WTC11 (cell line): ENCODE data around the gene SGIP1.

ENCODE experiments used
- CBFB ChIP-seq: sonication (generic); formaldehyde crosslinking; IDR thresholded peaks from 2 replicates; pipeline ENCODE4 v1.8.1; 2022; ENCODE audit warnings: mild to moderate bottlenecking, low read depth, missing genetic modification reagents
- CREB1 ChIP-seq: sonication (generic); formaldehyde crosslinking; IDR thresholded peaks from 2 replicates; pipeline ENCODE4 v1.8.0; 2023; ENCODE audit warnings: mild to moderate bottlenecking, missing genetic modification reagents
- CREM ChIP-seq: sonication (generic); formaldehyde crosslinking; IDR thresholded peaks from 2 replicates; pipeline ENCODE4 v1.8.1; 2022; ENCODE audit warnings: mild to moderate bottlenecking, missing genetic modification reagents, moderate library complexity
- HMGA2 ChIP-seq: fragments of 250-450 bp; sonication (Bioruptor Pico); IDR thresholded peaks from 2 replicates; pipeline ENCODE4 v1.4.0; 2021; ENCODE audit warnings: mild to moderate bottlenecking, moderate library complexity
- MYBL2 ChIP-seq: sonication (generic); formaldehyde crosslinking; IDR thresholded peaks from 2 replicates; pipeline ENCODE4 v1.8.1; 2023; ENCODE audit warnings: mild to moderate bottlenecking, moderate library complexity, missing genetic modification reagents
- RELA ChIP-seq: sonication (generic); formaldehyde crosslinking; IDR thresholded peaks from 2 replicates; pipeline ENCODE4 v1.8.1; 2022; ENCODE audit warnings: missing genetic modification reagents, mild to moderate bottlenecking, borderline replicate concordance
- ZNF219 ChIP-seq: sonication (generic); formaldehyde crosslinking; IDR thresholded peaks from 2 replicates; pipeline ENCODE4 v1.8.0; 2023; ENCODE audit warnings: missing genetic modification reagents, mild to moderate bottlenecking, borderline replicate concordance
- ZNF423 ChIP-seq: fragments of 250-450 bp; sonication (Bioruptor Pico); IDR thresholded peaks from 2 replicates; pipeline ENCODE4 v2.1.2; 2022; ENCODE audit warnings: mild to moderate bottlenecking, moderate library complexity
- TF ChIP-seq, protein P1 (sequence below): sonication (generic); formaldehyde crosslinking; IDR thresholded peaks from 2 replicates; pipeline ENCODE4 v1.8.0; 2022; ENCODE audit warnings: mild to moderate bottlenecking, missing genetic modification reagents
- TF ChIP-seq, protein P2 (sequence below): fragments of 200-600 bp; IDR thresholded peaks from 2 replicates; pipeline ENCODE4 v1.8.0; 2022; ENCODE audit warnings: antibody characterized with exemption
- TF ChIP-seq, protein P3 (sequence below): sonication (generic); formaldehyde crosslinking; IDR thresholded peaks from 2 replicates; pipeline ENCODE4 v1.8.0; 2022; ENCODE audit warnings: mild to moderate bottlenecking, missing genetic modification reagents
- TF ChIP-seq, protein P4 (sequence below): sonication (generic); formaldehyde crosslinking; IDR thresholded peaks from 2 replicates; pipeline ENCODE4 v1.8.0; 2022; ENCODE audit warnings: missing genetic modification reagents
- TF ChIP-seq, protein P5 (sequence below): sonication (generic); formaldehyde crosslinking; IDR thresholded peaks from 2 replicates; pipeline ENCODE4 v1.8.1; 2023; ENCODE audit warnings: mild to moderate bottlenecking, missing genetic modification reagents, moderate library complexity
- TF ChIP-seq, protein P6 (sequence below): sonication (generic); formaldehyde crosslinking; IDR thresholded peaks from 2 replicates; pipeline ENCODE4 v1.8.0; 2022; ENCODE audit warnings: mild to moderate bottlenecking, missing genetic modification reagents

DNA sequence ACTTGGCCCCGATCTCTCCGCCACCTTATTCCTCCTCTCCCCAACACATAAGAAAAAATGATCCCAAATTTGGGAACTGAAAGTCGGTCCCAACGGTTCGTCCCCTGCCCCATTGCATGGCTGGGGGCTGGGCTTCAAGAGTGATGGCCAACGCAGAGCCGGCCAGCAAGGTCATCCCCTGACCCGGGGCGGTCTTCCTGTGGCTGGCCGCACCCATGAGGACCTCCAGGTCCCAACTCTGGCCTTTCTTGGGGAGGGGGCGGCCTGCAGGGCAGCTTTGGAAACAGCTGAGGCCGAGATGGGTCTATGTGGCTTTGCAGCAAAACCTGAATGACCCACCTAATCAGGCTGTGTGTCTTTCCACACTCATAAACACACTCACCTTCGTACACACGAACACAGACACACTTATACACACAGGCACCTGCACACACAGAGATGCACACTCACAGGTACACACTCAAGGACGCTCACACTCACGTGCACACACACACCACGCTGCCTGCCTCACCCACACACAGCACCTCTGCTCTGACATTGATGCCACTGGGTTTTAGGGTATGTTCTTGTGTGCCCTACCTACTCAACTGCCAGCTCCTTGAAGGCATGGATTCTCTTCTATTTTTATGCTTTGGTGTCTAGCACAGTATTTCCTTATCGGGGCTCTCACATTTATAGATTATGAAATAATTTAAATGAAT, 218.9 kb downstream of the SGIP1 start:
- no peak for TF ChIP-seq CREB1 (CRISPR knock-in tag)
- TF ChIP-seq, protein P1, sequence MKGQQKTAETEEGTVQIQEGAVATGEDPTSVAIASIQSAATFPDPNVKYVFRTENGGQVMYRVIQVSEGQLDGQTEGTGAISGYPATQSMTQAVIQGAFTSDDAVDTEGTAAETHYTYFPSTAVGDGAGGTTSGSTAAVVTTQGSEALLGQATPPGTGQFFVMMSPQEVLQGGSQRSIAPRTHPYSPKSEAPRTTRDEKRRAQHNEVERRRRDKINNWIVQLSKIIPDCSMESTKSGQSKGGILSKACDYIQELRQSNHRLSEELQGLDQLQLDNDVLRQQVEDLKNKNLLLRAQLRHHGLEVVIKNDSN (CRISPR knock-in tag): no peak
- no peak for TF ChIP-seq ZNF219 (CRISPR knock-in tag)
- TF ChIP-seq, protein P2, sequence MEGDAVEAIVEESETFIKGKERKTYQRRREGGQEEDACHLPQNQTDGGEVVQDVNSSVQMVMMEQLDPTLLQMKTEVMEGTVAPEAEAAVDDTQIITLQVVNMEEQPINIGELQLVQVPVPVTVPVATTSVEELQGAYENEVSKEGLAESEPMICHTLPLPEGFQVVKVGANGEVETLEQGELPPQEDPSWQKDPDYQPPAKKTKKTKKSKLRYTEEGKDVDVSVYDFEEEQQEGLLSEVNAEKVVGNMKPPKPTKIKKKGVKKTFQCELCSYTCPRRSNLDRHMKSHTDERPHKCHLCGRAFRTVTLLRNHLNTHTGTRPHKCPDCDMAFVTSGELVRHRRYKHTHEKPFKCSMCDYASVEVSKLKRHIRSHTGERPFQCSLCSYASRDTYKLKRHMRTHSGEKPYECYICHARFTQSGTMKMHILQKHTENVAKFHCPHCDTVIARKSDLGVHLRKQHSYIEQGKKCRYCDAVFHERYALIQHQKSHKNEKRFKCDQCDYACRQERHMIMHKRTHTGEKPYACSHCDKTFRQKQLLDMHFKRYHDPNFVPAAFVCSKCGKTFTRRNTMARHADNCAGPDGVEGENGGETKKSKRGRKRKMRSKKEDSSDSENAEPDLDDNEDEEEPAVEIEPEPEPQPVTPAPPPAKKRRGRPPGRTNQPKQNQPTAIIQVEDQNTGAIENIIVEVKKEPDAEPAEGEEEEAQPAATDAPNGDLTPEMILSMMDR: no peak
- no peak for TF ChIP-seq CREM
- TF ChIP-seq, protein P3, sequence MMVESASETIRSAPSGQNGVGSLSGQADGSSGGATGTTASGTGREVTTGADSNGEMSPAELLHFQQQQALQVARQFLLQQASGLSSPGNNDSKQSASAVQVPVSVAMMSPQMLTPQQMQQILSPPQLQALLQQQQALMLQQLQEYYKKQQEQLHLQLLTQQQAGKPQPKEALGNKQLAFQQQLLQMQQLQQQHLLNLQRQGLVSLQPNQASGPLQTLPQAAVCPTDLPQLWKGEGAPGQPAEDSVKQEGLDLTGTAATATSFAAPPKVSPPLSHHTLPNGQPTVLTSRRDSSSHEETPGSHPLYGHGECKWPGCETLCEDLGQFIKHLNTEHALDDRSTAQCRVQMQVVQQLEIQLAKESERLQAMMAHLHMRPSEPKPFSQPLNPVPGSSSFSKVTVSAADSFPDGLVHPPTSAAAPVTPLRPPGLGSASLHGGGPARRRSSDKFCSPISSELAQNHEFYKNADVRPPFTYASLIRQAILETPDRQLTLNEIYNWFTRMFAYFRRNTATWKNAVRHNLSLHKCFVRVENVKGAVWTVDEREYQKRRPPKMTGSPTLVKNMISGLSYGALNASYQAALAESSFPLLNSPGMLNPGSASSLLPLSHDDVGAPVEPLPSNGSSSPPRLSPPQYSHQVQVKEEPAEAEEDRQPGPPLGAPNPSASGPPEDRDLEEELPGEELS: no peak
- TF ChIP-seq, protein P4, sequence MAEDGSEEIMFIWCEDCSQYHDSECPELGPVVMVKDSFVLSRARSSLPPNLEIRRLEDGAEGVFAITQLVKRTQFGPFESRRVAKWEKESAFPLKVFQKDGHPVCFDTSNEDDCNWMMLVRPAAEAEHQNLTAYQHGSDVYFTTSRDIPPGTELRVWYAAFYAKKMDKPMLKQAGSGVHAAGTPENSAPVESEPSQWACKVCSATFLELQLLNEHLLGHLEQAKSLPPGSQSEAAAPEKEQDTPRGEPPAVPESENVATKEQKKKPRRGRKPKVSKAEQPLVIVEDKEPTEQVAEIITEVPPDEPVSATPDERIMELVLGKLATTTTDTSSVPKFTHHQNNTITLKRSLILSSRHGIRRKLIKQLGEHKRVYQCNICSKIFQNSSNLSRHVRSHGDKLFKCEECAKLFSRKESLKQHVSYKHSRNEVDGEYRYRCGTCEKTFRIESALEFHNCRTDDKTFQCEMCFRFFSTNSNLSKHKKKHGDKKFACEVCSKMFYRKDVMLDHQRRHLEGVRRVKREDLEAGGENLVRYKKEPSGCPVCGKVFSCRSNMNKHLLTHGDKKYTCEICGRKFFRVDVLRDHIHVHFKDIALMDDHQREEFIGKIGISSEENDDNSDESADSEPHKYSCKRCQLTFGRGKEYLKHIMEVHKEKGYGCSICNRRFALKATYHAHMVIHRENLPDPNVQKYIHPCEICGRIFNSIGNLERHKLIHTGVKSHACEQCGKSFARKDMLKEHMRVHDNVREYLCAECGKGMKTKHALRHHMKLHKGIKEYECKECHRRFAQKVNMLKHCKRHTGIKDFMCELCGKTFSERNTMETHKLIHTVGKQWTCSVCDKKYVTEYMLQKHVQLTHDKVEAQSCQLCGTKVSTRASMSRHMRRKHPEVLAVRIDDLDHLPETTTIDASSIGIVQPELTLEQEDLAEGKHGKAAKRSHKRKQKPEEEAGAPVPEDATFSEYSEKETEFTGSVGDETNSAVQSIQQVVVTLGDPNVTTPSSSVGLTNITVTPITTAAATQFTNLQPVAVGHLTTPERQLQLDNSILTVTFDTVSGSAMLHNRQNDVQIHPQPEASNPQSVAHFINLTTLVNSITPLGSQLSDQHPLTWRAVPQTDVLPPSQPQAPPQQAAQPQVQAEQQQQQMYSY: no peak
- TF ChIP-seq, protein P5, sequence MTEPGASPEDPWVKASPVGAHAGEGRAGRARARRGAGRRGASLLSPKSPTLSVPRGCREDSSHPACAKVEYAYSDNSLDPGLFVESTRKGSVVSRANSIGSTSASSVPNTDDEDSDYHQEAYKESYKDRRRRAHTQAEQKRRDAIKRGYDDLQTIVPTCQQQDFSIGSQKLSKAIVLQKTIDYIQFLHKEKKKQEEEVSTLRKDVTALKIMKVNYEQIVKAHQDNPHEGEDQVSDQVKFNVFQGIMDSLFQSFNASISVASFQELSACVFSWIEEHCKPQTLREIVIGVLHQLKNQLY: no peak
- no peak for TF ChIP-seq RELA (CRISPR knock-in tag)
- no peak for TF ChIP-seq ZNF423
- no peak for TF ChIP-seq HMGA2 (CRISPR knock-in tag)
- TF ChIP-seq, protein P6, sequence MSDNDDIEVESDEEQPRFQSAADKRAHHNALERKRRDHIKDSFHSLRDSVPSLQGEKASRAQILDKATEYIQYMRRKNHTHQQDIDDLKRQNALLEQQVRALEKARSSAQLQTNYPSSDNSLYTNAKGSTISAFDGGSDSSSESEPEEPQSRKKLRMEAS: no peak
- TF ChIP-seq MYBL2: no peak
- no peak for TF ChIP-seq CBFB (CRISPR knock-in tag)
